Measurements from ENCODE around the gene CHCHD6.
A peak's percentile ranks its signal among the peaks of the same experiment; 100 is the strongest.

The CHCHD6 gene, protein sequence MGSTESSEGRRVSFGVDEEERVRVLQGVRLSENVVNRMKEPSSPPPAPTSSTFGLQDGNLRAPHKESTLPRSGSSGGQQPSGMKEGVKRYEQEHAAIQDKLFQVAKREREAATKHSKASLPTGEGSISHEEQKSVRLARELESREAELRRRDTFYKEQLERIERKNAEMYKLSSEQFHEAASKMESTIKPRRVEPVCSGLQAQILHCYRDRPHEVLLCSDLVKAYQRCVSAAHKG

DNA sequence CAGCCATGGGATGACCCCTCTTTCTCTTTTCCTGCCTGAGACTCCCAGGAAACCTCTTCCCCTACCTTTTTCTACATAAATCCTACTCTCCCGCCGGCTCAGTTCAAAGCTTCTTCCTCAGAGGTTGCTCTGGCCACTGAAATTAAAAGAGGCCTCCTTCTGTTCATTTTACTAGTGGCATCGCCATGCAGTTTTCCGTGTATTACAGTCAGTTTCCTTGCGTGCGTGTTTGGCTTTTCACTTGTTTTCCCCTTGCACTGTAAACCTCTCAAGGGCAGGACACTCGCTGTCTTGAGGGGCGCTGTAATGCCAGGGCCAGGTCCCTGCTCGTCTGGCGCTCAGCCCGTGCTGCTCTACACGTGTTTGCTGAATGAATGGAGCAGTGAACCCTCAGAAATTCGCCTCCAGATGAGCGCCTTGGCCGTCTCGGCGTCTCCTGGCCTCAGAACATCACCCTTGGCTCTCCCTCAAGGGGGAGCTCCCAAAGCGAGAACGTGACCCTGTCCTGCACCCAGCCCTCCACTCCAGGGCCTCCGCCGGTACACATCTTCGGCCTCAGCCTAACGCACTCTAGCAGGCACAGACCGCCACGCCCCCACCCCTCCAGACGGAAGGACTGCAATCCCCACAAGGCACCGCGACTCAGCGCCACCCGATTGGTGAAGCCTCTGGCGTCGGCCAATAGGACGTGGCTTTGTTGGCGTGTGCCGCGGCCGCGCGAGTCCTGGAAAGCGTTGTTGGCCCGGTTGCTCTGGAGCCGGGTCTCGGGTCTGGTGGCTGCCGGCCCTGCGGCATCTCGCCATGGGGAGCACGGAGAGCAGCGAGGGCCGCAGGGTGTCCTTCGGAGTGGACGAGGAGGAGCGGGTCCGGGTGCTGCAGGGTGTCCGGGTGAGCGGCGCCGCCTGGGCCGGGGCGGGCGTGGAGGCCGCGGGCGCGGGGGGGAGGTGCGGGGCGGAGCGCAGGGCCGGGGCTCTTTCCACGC is at the start of gene CHCHD6:
CHCHD6 (plus strand) TSS at position 729 of the 982 bp plus-strand sequence; CDS start at position 802, 73 bp downstream.
- DNase-seq: peak; percentile 97

DNA sequence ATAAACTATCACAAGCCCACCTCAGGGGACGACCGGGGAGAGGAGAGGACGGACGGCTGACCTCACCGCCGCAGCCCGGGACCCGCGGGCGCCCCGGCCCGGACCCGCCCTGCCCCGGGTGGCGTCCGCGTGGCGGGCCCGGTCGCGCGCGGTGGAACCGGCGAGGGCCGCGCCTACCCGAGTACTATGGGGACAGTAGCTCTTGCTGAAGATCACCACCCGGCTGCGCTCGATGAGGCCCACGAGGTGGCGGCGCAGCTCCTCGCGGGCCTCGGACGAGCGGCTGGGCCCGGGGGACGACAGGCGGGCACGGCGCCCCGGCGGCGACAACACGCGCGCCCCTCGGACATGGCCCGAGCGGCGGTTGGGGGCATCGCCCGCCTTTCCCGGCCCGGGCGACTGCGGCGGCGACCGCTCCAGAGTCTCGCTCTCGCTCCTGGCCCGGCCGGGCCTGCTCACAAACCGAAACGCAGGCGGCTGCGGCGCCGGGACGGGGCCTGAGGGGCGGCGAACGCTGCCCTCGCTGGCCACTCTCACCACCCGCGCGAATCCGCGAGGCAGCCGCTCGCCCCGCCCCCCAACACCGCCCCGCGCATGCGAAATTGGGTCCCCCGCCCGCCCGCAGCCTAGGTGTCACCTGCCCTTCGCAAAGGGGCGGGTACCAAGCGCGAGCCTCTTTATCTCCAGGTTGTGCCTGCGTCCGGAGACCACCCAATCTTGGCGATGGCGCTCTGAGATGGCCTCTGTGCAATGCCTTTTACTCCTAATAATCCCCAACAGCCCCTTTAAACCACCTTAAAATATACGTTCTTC is 49.3 kb upstream of the CHCHD6 start, which contains the start of gene TXNRD3:
TXNRD3 (minus strand) TSS at position 554 of the 813 bp plus-strand sequence.
- no peak for DNase-seq

DNA sequence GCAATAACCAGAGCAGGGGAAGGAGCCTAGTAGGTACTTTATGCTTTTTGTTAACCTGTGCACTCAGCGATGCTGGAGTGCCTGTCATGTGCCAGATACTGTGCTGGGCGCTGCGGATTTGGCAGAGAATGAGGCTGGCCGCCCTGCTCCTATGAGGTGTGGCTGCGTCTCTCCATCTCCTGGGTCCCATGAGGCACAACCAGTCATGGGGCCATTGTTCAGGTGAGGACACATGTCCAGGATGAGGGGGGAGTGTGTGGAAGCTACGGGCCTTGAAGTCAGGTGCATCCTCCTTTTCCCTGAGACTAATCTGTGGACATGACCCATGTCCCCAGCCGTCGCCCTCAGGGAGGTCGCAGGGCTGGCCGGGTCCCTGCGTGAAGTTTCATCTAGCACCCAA is 48.2 kb upstream of the CHCHD6 start:
- DNase-seq: no peak

DNA sequence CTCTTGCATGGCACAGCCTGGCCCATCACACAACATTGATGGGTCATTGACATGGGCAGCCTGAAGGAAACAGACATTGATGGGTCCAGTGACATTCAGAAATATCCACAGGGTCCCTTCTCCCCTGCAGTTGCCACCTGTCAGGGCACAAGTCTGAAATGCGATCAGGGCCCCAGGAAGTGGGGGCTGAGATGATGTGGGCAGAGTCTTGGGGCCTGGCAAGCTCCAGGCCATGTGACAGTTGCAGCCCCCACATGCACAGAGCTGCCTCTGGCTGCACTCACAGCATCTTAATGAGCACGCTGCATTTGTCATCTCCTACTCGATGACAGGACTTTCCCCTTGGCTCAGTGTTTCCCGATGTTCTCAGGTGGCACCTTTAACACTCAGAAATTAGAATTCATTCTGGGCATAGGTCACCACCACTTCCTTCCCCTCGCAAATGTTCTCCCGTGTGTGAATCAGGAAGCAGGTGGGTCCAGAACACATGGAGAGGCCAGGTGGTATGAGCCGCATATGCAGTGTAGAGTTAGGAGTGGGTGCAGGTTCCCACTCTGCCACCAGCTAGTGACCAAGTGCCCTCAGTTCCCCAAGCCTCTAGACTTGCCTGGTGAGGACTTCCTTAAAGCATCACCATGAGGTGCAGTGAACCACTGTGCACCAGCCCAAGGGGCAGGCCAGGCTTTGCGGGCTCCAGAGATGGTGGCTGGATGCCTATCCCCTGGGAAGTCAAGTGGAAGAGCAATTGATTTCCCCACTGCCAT is 47.5 kb upstream of the CHCHD6 start:
- DNase-seq: no peak

DNA sequence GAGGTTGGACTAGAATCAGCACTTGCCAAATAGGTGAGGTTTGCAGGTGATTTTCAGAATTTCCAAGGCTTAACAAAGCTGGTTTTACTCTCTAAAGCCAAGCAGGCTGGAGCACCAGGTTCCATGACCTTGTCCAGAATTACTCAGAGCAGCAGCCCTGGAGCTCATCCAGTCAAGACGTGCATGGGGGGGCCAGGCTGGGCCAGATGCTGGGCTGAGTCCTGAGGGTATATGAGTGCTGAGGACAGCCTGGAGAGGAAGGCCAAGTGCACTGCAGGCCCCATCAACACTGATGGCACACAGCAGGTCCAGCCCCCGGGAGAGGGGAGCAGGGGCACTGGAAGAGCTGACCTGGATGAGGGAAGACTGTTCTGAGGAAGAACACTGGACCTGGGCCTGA is 46.1 kb upstream of the CHCHD6 start:
- DNase-seq: no peak

DNA sequence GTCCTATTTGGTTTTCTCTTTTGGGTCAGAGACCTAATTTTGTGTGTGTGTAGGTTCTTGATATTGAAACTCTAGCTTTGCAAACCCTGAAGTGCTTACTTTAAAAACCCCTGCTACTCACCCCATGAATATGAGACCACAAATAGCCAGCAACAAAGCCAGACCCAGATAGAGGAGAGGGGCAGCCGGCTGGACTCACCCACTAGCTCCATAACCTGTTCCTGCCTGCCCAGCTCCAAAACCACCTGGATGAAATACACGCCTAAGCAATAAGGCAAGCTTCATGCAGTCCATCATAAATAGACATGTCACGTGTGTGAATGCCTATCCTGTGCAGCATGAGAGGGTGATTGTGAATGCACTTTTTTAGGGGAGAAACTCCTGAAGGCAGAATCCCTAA is 45.5 kb upstream of the CHCHD6 start:
- DNase-seq: no peak

DNA sequence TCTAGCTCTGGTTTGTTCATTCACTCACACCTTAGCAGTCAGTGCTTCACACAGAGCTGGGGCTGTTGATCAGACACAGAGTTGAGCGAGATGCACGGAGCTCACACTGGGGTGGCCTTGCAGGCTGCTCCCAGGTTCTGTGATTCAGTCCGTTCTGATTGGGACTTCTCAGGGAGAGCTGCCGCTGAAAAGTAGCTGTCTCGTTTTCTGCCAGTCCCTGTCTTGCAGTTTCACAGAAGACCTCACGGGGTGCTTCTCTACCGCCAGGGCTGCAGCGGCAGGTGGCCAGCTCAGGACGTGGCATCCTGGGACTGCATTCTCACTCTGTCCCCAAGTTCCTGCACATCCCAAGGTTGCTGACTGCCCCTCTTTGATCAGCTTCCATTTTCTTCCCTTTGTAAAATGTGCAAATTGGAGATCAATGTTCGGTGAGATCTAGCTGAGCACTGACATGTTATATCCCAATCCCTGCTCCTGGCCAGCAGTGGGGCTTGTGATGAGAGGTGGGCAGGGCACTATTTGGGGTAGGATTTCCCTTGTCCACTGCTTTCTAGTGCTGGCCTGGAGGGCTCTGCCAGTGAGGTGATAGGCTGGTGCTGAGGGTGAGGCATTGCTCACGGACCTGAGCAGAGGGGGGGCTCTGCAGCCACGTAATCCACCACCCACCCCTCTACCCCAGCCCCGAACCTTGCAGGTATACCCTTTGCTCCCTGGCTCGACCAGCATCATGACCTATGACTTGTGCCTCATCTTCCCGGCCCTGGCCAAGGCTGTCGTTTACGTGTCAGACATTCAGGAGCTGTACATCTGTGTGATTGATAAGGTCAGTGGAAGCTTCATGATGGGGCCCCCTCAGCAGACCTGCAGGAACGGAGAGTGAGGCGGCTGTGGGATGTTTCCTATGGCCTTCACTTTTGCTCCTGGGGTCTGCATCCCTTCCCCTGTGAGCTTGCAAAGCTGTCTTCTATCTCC is 43.8 kb upstream of the CHCHD6 start:
- DNase-seq: no peak

DNA sequence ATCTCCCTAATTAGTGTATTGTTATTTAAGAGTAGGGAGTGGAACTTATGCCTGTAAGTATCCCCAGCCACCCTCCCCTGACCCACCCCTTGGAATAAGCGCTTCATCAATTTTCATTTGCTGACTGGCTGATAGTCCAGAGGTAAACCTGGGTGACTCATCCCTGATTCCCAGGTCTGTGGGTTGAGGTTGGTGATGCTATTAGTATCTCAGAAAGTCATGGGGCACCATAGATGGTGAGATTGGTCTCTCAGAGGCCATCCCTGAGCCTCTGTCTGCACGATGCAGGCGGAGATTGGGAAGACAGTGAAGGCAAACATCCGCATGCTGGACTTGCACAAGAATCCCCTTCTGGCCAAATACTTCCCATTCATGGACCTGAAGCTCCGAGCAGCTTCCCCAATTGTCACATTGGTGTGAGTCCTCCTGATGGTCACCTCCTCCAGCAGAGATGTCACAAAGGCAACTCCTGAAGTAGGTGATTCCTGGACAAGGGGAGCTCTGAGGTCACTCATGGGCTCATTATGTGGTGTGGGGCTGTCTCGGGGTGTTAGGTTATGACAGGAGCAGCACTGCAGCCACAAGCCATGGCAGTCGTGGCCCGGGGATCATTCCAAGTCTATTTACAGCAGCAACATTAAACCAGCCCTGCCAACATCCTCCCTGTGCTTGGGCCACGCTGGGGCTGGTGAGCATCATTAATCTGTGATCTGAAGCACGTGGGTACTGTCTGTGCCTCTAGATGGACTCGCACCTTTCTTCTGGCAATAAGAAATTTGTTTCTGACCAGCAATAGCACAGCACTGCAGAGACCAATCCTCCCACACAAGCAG is 42.3 kb upstream of the CHCHD6 start:
- DNase-seq: no peak

DNA sequence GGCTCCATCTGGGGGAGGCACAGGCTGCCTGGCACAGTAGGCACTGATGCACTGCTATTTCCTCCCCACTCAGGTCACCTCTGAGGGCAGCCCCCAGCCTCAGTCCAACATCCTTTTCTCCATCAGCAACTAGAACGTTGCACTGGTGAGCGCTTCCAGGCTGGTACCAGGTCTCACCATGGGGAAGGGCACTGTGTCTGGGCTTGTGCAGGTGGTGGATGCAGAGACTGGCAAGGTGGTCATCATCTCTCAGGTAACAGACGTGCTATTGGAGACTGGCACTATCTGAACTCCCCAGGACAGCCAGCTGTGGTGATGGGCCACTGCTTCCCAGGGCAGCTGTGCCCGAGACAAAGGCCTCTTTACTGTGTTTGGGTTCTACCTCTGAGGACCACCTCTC is 40.8 kb upstream of the CHCHD6 start:
- no peak for DNase-seq

DNA sequence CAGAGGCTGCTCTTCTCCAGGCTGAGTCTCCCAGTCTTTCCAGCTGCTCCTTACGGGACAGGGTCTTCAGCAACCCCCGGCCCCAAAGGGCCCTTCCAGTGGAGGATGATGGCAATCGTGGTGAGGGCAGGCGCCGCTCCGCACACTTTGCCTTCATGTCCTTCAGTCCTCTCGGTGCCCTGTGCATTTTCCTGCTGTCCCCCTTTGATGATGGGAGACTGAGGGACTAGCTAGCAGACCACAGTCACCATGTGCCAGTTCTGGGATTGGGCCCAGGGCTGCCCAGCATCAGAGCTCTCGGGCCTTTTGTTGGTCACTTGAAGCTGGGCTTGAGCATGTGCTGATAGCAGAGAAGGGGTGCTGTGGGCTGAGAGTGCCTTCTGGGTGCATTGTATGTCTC is 40.3 kb upstream of the CHCHD6 start:
- no peak for DNase-seq

DNA sequence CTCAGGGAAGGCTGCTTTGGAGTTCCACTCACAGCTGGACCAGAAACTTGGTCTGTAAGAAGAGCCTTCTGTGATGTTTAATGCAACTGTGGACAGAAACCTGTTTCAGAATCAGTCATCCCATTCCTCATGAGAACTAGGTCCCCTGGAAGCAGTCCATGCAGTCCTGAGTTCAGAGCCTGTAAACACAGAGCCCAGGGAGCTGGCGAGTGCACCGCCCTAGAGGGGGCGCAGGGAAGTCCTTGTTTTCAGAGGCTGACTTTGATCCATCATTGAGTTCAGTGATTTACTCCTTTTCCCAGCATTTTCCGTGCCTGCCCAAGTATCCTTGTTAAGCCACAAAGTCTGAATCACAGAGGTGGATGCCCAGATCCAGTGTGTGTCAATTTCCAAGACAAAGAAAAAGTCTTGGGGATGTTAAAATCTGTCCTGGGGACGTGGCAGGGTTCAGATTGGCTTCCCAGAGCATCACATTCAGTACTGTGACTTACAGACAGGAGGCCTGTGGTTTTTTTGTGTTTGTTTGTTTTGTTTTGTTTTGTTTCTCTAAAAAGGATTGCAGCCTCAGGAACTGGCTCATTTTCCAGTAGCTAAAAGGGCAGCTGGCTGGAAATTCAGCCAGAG is 39.3 kb upstream of the CHCHD6 start:
- no peak for DNase-seq

DNA sequence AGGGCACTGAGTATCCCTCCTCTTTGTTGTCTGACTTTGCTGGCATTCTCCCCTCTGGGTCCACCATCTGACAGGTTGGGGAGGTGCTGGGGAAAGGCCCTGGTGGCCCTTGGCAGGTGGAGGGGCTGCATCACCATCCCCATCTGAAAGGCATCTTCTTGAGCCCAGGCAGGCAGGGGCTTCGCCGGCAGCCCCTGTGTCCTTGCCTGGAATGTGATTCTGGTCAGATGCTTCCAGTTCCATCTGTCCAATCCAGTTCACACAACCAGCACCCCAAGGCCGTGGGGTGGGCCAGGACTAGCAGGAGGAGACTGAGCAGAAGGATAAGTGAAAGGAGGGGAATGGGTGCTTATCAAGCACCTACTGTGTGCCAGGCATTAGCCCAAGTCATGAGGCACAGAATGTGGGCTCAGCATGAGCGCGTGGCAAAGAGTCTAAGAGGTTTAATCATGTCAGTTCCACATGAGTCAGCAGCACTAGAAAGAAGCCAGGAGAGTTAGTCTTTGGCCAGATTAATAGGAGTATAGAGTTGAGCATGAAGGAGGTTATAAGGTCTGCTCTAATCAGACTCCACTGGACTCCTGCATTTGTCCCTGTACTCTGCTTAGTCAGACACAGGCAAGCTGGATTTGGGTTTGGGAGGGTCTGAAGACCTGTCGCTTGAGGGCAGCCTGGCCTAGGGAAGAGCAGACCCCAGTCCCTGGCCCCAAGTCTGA is 38.7 kb upstream of the CHCHD6 start:
- DNase-seq: no peak

DNA sequence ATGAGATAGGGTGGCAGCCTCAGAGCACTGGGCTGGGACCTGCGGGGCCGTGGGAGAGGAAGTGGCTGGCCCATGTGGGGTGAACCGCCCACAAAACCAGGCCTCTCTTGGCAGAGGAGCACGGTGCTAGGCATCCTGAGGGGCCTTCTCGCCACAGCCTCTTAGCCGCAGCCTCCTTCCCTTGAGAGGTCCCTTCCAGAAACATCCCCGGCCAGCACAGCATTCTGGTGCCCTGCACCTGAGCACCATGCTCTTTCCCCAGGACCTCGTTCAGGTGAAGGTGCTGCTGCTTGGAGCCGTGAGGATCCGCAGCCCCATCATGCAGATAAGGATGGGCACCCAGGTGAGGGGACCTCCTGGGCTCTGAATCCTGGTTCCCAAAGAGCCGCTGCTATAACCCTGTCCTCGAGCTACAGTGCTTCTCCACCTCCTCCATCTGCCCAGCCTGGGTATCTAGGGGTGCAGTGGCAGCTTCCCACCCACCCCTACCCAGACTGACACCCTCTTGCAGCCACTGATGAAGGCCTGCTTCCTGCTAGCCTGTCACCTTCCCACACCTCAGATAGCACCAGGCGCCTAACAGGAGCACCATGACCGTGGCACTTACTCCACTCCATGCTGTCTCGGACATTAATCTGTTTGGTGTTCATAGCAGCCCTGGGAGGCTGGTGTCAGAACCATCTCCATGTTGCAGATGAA is 37.9 kb upstream of the CHCHD6 start:
- DNase-seq: no peak

DNA sequence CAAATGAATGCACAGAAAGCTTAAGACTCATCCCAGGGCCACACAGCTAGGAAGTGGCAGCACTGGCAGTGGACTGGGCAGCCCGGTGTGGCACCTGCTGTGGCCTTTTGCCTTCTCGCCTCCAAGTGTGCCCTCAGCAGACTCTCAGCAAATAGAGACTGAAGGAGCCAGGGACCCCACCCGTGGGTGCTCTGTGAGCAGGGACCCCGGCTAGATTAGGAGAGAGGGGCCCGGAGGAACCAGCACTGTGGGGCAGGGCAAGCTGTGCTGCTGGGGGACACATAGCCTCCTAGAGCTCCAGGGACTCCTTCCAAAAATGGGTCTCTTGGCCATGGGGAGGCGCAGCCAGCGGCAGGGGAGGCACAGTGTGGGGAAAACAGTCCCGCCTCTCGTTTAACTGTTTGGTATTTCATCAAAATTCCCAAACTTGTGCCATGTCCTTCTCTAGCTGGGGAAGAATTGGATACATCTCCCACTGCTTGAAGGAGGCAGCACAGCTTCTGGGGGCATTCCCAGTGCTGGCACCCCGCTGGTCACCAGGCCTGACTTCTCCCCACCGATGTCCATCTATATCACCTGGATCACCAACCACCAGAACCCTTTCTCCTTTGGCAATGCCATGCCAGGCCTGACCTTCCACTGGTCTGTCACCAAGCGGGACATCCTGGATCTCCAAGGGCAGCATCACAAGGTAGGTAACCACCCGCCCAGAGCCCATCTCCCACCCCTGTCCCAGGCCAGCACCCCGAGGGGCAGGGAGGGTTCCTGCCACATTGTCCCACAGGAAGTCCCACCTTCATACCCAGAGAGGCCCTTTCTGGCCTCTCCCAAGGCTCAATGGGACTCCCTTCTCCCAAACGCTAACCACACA is 37.1 kb upstream of the CHCHD6 start:
- DNase-seq: no peak

DNA sequence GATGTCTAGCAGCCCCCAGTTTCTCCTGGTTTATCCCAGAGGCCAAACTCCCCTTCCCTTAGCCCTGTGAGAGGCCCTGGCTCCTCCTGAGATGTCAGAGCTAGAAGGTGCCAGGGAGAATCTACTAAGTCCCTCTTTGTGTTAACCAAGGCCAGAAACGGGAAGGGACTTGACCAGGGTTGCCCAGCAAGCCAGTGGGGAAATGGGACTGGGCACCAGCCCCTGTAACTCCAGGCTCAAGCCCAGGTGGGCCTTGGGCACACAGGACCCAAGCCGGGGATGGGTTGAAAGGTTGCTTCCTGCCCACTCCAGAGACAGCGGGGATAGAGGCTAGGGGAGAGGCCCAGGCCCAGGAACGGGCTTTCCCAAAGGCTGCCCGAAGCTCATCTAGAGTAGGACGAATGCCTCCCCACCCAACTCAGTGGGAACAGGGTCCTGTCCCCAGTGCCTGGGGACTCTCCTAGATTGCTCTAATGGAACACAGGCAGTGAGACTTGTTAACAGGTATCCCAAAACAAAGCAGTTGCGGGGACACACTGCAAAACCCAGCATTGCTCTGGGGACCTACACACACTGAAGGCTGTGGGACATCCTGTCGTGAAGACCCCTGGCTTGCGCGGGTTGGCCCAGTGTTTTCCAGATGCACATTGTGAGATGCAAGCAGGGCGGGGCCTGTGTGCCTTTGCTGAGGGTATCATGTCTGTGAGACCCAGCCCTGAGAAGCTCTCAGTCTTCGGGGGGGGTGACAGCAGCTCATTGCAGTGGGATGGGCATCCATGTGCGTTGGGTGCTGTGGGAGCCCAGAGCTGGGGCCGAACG is 36.2 kb upstream of the CHCHD6 start:
- no peak for DNase-seq

Data from OCI-M1 (cell line).